Inferior parietal cortex (tissue), 1 donor: ENCODE results near the gene DGKI.
"Not testable (repeated sequence)": the region's sequence is repeated elsewhere in the genome, so short reads cannot be mapped to it uniquely, and the experiment has no call there.

Experiments
- DNase-seq: peaks from one replicate; pipeline ENCODE4 v3.0.0-alpha.2; 2016; ENCODE audit errors: extremely low spot score

The DGKI gene

DNA sequence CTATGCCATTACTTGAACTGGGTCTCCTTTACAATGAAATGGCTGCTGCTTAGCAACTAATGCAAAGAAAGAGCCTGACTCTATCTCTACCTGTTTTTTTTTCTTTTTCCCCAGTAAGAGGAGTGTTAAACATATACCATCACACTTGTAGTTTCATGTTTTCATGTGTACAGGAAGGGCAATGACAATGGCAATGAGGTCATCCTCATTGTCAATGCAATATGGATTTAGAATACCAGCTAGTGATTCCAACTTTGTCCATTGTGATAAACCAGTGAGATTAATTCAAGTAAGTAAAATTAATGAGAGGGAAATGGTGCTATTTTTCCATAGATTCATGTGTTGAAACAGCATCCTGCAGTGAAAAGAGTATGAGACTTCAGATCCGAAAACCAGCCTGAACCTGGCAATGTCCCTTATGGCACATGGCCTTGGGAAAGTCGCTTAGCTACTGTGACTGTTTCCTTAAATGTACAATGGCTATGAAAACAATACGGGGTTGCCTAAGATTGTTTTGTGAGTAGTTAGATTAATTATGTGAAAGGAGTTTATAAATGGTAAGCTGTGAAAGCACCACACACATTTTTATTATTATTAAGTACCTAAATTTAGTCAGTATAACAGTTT is 11.2 kb downstream of the DGKI start:
- no peak for DNase-seq

DNA sequence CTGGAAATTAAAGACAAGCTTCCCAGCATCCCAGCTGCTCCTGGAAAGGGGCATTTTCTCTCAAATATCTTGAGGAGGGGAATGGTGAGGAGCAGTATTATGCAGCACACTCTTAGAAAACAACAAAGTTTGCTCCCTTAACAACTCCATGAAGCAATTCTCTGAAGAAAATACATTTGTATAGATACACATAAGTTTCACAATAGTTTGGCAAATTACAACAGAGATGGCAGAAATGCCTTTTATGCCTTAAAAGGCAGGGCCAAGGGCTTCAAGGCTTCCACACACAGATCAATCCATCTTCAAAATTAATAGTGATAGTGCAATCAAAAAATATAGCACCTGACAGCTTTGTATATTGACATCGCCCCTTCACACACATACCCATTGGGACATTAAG is 12.2 kb downstream of the DGKI start:
- DNase-seq: no peak

DNA sequence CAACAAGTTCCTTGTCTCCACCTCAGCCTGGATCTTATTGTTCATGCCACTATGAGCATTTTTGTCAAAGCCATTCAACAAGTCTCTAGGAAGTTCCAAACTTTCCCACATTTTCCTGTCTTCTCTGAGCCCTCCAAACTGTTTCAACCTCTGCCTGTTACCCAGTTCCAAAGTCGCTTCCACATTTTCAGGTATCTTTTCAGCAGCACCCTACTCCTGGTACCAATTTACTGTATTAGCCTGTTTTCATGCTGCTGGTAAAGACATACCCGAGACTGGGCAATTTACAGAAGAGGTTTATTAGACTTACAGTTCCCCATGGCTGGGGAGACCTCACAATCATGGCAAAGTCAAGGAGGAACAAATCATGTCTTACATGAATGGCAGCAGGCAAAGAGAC is 13.8 kb downstream of the DGKI start:
- DNase-seq: not testable (repeated sequence)

DNA sequence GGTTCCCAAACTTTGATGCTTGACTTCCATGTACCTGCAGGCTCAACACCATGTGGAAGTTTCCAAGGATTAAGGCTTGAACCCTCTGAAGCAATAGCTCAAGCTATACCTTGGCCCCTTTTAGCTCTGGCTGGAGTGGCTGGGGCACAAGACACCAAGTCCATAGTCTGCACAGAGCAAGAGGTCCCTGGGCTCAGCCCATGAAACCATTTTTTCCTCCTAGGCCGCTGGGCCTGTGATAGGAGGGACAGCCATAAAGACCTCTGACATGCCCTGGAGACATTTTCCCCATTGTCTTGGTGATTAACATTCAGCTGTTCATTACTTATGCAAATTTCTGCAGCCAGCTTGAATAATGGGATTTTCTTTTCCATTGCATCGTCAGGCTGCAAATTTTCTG is 14.4 kb downstream of the DGKI start:
- DNase-seq: no peak

DNA sequence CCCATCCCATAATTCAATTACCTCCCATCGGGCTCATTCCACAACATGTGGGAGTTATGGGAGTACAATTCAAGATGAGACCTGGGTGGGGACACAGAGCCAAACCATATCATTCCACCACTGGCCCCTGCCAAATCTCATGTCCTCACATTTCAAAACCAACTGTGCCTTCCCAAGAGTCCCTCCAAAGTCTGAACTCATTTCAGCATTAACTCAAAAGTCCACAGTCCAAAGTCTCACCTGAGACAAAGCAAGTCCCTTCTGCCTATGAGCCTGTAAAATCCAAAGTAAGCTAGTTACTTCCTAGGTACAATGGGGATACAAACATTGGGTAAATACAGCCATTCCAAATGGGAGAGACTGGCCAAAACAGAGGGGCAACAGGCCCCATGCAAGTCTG is 15.2 kb downstream of the DGKI start:
- DNase-seq: not testable (repeated sequence)

DNA sequence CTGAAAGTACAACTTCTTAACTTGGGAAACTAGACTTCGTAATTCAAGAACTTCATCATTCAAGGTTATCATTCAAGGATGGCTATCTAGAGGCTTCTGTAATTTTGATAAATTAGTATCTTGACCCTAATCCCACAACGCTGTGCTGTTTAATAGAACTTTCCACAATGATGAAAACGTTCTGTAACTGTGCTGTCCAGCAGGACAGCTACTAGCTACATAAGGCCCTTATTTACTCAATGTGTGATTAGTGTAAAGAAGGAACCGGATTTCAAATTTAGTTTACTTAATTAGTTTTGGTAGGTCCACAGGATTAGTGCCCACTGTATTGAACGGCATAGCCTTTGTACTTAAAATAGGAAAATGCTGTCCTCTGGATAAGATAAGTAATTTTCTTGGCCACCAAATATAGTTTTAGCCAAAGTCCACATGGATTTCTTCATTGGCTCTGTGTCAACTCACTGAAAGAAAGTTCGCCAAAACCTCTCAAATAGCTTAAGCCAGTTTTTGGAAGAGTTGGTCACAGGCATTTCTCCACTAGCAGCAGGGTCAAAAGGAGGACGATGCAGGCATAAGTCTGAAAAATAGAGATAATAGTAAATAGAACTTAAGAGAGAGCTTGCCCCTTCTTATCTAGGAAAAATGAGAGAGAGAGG is 17.3 kb downstream of the DGKI start:
- DNase-seq: no peak

DNA sequence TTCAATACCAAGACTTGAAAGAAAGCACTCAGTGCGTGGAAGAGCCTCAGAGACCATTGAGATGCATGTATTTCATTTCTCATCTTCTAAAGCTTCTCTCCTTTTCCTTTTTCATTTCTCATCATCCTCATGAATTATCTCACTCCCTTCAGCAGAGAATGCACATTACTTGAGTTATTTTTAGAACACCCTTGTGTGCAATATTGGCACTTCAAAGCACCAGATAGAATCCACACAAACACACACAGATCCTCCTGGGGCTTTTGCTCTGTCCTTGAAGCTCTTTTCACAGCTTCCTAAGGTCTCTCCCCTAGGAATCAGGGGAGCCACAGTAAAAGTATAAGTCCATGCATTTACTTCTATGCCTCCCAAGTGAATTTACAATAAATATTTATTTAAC is 18.3 kb downstream of the DGKI start:
- DNase-seq: no peak

DNA sequence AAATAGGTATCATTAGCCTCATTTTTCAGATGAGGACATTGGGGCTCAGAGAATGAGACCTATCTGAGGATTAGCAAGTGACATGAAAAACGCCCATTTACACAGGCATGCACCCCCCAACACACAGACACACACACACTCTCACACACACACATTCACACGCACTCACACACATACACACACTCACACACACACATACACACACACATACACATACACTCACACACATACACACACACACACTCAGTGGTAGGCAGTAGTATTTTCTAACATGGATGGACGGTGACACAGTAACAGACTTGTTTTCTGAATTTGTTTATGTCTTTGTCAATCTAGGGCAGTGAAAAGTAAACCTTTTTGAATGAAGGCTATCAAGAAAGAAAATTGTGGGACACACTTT is 21.3 kb downstream of the DGKI start:
- DNase-seq: no peak

DNA sequence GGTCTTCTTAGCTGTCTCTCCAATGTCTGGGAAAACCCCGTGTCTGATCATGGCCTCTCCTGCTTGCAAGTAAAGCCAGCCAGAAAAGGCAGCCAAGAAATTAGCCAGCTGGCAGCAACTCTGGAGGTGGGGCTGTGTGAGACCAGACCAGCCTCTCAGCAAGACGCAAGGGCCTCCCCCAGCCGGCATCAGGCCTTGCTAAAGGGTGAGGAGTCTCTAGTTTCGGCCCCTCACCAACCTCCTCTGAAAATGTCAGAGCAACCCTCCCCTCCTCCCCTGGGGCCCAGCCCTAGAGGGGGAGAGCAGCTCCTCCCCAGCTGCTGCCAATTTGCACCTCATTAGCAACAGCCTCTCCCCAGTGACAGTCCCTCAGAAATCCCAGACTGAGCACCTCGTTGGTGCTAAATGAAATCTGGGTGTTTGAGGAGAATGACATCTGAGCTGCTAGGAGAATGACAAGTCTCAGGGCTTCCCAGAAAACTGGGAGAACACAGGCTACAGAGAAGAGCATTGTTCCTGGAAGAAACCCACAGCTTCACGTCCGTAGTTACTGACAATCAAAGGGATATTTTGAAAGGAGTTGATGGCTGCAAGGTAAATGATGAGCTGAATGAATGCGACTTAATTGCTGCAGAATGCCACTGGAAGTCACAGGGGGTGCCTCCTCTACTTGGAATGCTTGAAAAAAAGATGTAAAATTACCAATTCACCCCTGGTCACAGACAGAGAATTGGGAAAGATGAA is 25.9 kb downstream of the DGKI start:
- no peak for DNase-seq

DNA sequence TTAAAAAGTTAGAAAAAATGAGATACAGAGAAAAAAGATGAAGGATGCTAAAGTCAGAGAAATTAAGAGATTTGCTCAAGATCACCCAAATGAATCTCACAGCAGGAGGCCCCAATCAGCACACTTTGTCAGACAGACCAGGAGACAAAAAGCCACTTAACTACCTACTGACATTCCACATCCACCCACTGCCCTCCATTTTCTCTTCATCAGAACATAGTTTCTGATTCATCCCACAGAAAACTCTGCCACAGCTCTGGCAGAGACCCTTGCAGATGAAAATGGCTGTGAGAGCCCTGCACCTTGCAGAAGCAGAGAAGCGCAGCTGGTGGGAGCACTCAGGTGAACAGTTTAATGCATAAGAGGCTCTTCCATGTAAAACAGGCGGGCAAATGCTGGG is 26.6 kb downstream of the DGKI start:
- DNase-seq: no peak

DNA sequence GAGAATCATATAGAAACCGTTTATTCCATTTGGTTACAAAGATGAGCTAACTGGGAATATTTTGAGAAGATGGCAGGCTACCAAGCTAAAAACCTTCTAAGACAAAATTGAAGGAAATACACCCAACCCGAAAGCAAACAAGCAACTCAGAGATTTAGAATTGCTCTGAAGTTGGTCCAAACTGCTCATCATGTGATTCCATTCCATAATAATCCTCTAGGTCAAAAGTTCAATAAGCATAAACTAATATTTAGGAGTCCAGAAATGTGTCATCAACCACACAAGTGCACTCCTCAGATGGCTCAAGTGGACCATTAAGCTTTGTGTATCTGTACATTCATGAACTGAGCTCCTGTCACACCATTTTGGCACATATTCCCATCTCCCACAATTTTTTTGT is 28.7 kb downstream of the DGKI start:
- no peak for DNase-seq

DNA sequence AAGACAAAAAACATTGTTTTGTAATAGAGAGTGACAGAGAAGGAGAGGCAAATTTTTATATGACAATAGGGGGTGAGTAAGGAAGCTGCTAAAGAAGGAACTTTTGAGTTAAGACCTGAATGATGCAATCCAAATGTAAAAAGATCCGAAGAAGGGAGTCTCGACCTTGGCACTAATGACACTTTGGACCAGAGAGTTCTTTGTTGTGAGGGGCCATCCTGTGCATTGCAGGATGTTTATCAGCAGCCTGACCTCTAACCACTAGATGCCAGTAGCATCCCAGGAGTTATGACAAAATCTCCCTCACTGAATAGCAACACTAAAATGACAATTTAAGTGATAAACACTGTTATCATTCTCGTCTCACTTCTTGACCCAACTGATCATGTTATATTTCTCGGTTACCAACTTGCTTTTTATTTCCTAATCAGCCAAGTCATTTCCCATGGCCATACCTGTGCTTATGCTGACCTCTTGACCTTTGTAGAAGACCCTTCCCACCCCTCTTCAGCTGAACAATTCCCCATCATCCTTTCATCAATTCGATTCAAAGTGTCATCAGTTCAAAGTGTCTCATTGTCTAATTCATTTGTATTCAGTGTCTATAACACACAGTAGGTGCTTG is 30.0 kb downstream of the DGKI start:
- no peak for DNase-seq

DNA sequence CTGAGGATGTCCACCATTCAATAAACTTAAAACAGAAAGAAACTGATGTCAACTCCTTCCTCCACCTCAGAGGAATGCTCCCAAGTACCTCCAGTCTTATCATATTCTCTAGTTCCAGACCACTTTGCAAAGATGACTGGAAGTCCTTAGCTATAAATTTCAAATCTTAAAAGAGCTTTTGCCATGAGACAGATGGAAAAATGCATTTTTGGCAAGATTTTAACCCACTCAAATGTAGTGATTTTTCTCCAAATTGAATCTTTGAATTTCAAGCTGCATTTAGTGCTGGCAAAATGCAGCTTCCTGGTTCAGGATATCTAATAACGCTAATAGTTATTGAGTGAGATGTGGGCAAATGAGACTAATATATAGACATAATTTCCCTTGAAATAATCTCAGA is 33.2 kb downstream of the DGKI start:
- DNase-seq: no peak

DNA sequence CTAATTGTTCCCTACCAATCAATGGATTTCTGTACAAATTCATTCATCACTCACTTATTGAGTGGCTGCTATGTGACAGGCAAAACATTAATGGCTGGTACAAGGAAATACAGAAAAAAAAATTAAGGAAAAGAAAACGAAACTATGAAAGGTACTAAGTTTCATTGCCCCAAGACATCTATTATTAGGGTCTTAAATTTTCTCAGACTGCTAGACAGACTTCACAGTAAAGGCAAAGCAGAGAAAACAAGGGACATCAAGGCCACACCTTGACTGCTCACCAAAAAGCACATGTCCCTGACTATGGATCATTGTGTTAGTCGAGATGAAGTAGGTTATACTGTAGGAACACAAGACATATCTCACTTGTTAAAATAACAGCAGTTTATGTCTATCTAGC is 36.5 kb downstream of the DGKI start:
- no peak for DNase-seq

DNA sequence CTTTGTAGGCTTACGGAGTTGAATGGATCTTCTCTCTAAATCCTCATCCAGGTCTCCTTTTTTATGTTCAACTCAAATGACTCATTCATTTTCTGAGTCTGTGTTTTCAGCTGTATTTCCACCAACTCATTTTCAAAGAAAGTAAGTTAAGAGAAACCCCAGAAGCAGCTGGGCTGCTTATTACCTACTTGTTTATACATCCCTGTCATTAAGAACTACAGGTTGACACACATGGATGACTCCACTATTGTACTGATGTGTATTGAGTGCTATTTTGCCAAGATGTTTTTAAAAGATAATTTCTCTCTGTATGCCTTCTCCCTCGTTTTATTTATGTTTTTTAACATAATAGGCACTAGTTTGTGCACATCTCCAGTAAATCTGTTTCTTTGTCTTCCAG is 41.9 kb downstream of the DGKI start:
- no peak for DNase-seq

DNA sequence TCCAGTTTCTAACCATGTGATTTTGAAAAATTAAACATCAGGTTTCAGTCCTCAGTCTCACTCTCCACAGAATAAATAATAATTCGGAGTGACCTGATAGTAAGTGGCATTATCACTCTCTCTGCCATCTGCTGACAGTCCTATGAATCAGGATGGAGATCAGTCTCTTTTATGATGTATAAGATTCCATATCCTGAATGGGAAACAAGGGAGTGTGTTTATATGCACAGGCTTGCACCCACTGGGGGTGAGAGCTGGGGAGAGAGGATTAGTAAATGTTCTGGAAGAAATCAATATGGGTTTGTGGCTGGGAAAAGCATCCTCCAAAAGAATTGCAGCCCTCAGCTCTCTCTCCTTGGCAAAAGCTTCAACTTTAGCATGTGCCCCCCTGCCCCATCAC is 45.3 kb downstream of the DGKI start:
- DNase-seq: no peak

DNA sequence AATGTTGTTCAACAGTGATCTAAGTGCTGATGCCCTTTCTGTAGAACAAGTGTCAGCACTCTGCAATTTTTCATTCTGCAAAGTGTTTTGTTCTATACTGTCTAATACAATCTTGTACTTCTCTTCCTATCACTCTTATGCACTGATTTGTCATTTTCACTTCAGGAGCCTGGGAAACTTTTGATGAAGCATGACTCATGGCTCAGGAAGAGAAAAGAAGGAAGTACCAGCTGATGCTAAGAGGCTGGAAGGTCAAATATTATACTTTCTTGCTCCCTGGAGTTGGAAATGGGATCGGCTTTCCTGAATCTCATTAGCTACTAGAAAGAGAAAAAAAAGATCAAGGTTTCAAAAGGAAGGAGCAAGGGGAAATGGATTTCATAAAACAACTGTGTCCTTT is 45.8 kb downstream of the DGKI start:
- no peak for DNase-seq

DNA sequence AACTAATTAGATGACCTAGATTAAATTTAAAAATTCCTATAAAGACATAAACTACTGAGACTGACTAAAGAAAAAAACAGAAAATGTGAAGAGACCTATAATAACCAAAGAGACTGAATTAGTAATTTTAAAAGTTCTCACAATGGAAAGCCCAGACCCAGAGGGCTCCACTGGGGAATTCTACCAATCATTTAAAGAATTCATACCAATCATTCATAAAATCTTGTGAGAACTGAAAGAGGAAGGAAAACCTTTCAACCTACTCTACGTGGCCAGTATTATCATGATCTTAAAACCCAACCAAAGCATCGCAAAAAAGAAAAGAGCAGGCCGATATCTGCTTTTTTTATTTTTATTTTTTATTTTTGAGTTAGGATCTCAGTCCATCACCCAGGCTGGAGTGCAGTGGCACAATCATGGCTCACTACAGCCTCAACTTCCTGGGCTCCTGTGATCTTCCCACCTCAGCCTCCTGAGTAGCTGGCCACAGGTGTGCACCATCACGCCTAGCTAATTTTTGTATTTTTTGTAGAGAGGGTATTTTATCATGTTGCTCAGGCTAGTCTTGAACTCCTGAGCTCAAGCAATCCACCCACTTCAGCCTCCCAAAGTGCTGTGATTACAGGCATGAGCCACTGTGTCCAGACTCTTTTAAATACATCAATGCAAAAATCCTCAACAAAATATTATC is 48.6 kb downstream of the DGKI start:
- no peak for DNase-seq

DNA sequence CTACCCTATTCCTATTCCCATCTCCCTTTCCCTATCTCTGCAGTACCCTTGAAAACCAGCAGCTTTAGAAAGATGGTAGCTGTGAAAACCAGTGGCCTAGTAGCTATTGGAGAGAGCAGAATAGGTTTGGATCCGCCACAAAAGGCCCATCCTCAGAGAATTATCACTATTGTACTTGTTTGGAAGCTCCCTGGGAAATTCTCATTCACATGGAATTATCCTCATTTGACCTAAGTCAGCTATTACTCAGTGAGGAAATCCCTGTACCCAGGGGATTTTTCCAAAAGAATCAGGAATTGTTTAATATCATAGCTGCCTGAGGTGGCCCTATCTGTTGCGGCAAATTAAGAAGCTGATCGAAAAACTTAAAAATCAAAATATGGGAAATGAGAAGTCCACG is 51.6 kb downstream of the DGKI start:
- DNase-seq: no peak

DNA sequence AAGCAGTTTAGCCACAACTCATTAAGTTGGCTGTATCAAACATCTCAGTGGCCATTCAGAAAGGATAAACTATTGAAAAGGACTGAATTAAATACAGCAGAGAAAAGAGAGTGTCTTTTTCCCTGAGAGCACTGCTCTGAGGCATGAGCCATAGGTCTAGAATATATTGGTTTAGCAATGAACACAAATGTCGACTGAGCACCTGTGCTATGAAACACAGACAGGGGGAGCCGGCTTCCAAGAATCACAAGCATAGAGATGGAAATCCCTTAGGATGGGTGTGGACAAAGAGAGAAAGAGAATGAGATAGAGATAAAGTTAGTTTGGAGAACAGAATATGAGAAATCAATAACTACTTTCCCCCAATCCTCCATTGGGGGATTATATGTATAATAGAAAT is 54.8 kb downstream of the DGKI start:
- no peak for DNase-seq

DNA sequence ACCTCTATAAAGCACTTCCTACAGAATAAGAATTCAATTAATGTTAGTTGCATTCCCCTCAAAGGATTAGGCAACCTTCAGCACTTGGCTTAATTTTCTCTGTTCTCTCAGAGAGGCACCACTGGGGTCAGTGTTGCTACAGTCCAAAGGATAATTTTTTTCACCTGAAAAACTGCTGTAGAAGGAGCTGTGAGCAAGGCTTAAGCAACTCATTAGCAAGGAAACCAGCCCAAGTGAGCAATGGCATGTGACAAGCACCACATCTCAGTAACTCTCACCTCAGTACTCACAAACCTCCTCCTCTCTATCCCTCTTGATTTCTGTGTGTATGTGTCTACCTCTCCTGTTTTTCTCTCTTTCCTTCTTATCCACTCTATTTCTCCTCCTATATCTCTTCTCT is 55.9 kb downstream of the DGKI start:
- DNase-seq: no peak

DNA sequence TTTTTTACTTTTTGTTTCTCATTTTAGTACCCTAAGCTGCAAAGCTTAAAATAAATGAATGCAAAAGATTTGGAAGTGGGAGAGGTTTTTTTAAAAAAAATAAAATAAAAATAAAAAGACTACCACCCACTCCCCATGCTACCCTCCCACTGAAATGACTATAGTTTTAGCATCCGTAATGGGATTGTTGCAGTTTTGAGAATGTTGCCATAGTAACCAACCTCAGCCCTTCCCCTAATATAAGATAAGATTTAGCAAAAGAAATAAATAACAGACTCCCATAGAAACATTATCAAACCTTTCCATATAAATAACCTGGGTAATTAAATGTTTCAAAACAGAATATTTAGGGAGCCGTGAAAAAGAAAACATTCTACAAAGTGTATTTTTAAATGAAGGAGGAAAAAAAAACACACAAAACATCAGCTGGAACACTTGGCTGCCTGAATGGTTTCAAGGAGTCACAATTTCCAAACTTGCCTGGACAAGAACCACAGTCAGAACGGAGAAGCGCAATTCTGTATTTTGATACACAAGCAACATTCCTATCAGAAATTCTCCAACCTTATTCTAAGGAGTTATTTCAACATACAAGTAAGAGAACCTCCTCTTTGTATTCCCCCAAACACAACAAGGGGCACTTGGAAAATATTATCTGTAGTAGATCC is 57.4 kb downstream of the DGKI start:
- no peak for DNase-seq
